HG02970 (cell line): ENCODE results near the gene LRRC45.

Experiments used
- ATAC-seq: cut with Tn5 transposase; IDR thresholded peaks from one replicate; pipeline ENCODE4 v1.9.1; 2021; ENCODE audit warnings: mild to moderate bottlenecking, moderate library complexity, moderate number of reproducible peaks; ENCODE audit not compliant: unreplicated experiment, low FRiP score

Gene LRRC45

GRCh38 chr17:82017612-82018151 is 5.4 kb upstream of the LRRC45 start:
- no peak for ATAC-seq

GRCh38 chr17:82018152-82018988 is 4.7 kb upstream of the LRRC45 start:
- no peak for ATAC-seq

- ATAC-seq = no peak
These were observed 4.0 kb upstream of the LRRC45 start for GRCh38 chr17:82018989-82019689.

GRCh38 chr17:82019690-82020571 is 3.2 kb upstream of the LRRC45 start:
- ATAC-seq = no peak

- no peak for ATAC-seq
These were observed 2.5 kb upstream of the LRRC45 start for GRCh38 chr17:82020572-82021106.

- no peak for ATAC-seq
These were observed 1.8 kb upstream of the LRRC45 start for GRCh38 chr17:82021107-82021899.

GRCh38 chr17:82021900-82022309 is 1.2 kb upstream of the LRRC45 start:
- ATAC-seq = no peak

GRCh38 chr17:82022310-82022980 is 660 bp upstream of the LRRC45 start, which contains the start of gene CENPX:
TSS of gene CENPX (minus strand) at chr17:82022878. CDS start at chr17:82022861, 17 bp downstream.
- no peak for ATAC-seq

- no peak for ATAC-seq
These were observed 539 bp downstream of the LRRC45 start for GRCh38 chr17:82023447-82024241.

- ATAC-seq = no peak
These were observed 1.8 kb downstream of the LRRC45 start for GRCh38 chr17:82024859-82025258.

GRCh38 chr17:82025401-82026107 is 2.4 kb downstream of the LRRC45 start:
- no peak for ATAC-seq

- ATAC-seq = no peak
These were observed 5.1 kb downstream of the LRRC45 start for GRCh38 chr17:82028246-82028645.

- no peak for ATAC-seq
These were observed 5.9 kb downstream of the LRRC45 start for GRCh38 chr17:82028966-82029365.

GRCh38 chr17:82029391-82029790 is 6.3 kb downstream of the LRRC45 start:
- ATAC-seq = no peak

GRCh38 chr17:82029990-82030469 is 6.9 kb downstream of the LRRC45 start:
- ATAC-seq = no peak

GRCh38 chr17:82030470-82031302 is 7.6 kb downstream of the LRRC45 start:
- ATAC-seq = no peak
